Heart right ventricle (tissue), 16 donors: Measurements from ENCODE around the gene DNAAF1. TPM values are rescaled to one million over a fixed set of nuclear protein-coding genes. Genes with fewer than 3 reads are reported as not detected.

Experiments used
- ATAC-seq, 8 donors: fragments of 200-7000 bp; cut with Tn5 transposase; one replicate each; pipeline ENCODE4 v1.9.1; 2020; ENCODE audit warnings: mild to moderate bottlenecking in 8 of 8, moderate library complexity in 8 of 8, moderate number of reproducible peaks in 1 of 8
- DNase-seq, 2 donors: peaks; one replicate each; pipeline ENCODE4 v3.0.0-alpha.2; 2020
- H3K27ac ChIP-seq, 10 donors: fragments of 200-600 bp; sonication (generic) in 2 of 10; one replicate each; pipeline versions ENCODE4 v1.5.0 to v1.8.0; 2020 to 2022; ENCODE audit warnings: mild to moderate bottlenecking in 3 of 10
- H3K27me3 ChIP-seq, 7 donors: fragments of 200-600 bp; one replicate each; pipeline ENCODE4 v1.8.0; 2021 to 2022; ENCODE audit warnings: mild to moderate bottlenecking in 2 of 7
- H3K36me3 ChIP-seq, 9 donors: fragments of 200-600 bp; sonication (generic) in 1 of 9; one replicate each; pipeline versions ENCODE4 v1.5.0 to v1.8.0; 2020 to 2022; ENCODE audit warnings: mild to moderate bottlenecking in 2 of 9
- H3K4me1 ChIP-seq, 9 donors: fragments of 200-600 bp; sonication (generic) in 1 of 9; one replicate each; pipeline versions ENCODE4 v1.5.0 to v1.8.0; 2020 to 2022; ENCODE audit warnings: mild to moderate bottlenecking in 4 of 9
- H3K4me3 ChIP-seq, 10 donors: fragments of 200-600 bp; sonication (generic) in 2 of 10; one replicate each; pipeline versions ENCODE4 v1.5.0 to v1.8.0; 2020 to 2022; ENCODE audit warnings: mild to moderate bottlenecking in 7 of 10, moderate library complexity in 2 of 10
- H3K9me3 ChIP-seq, 11 donors: fragments of 200-600 bp in 10 of 11; sonication (generic) in 2 of 11; one replicate each; pipeline versions ENCODE4 v1.5.0 to v1.8.0; 2013 to 2022; ENCODE audit warnings: mild to moderate bottlenecking in 2 of 11, control low read depth in 1 of 11, moderate library complexity in 1 of 11
- CTCF ChIP-seq, 9 donors: fragments of 200-600 bp; sonication (generic) in 2 of 9; IDR thresholded peaks; one replicate each; pipeline versions ENCODE4 v1.5.0 to v1.8.0; 2021 to 2022; ENCODE audit warnings: antibody characterized with exemption in 9 of 9, mild to moderate bottlenecking in 5 of 9, moderate library complexity in 1 of 9
- whole genome bisulfite sequencing, 2 donors: extraction: QIAGEN DNeasy Blood & Tissue Kit; methylation state at CpG; one replicate each; pipeline ENCODE4 v1.1.7; 2013; ENCODE audit warnings: inconsistent platforms in 1 of 2; 5-methylcytosine and 5-hydroxymethylcytosine counted together
- intact Hi-C, 10 donors: fragments of 100-400 bp; cut with DNase I; formaldehyde crosslinking; loops; one replicate each; pipeline versions ENCODE4 v1.11.1 to v1.14.2; 2022
- polyA plus RNA-seq, 2 donors: library from polyadenylated mRNA; stranded (reverse); fragments of 200-250 nt; gene quantifications; one replicate each; pipeline ENCODE4 v1.2.3, GENCODE V29; 2013
- total RNA-seq, 10 donors: library from RNA; stranded (reverse); fragmentation: NEBNext Ultra II Directional in 3 of 10; extraction: Animal tissue kit (Norgen Biotek cat#: 25700) in 3 of 10; gene quantifications; one replicate each; pipeline versions ENCODE4 v1.2.1 to v1.2.4, GENCODE V29; 2021 to 2023
- donor health status: Arrhythmogenic right ventricular cardiomyopathy.
- donor health status: ischemic (EF 13 %, LVEDD 7.1; RV severe dilation, severe dysfunction).
- donor health status: healthy with polysubstance abuse.
- donor health status: DM: no; HTN: yes; CAD: no.
- donor health status: DM: no; HTN: no; CAD: no.
- donor health status: ischemic (EF 25% LVEDD 6.9; RV normal size, moderate dysfunction).
- donor health status: ischemic (EF 25% LVEDD 5.7; RV mildly dilated, moderate dysfunction).
- donor health status: healthy.
- donor health status: DM: yes; HTN: yes; CAD: no.
- donor health status: Ischemic cardiomyopathy.
- donor health status: ischemic (EF 35%, LVEDD 5.7; RV mildly dilated, moderate dysfunction).
- donor health status: nonischemic (EF 11% LVEDD 7.7; RV severe dilation, severe dysfunction).
- donor health status: DM: yes; HTN: yes; CAD: no.
- donor health status: PGD.
- donor health status: ischemic (EF 29% LVEDD 5.4; RV normal size, mild dysfunction).
- donor health status: nonischemic (EF 23%, LVEDD 6.1; RV moderate dilation, normal function).

DNAAF1 gene
- total and polyA plus RNA-seq, 12 donors = 0.23 to 2.6 (median 0.33) TPM; not detected in 7

- no peak for DNase-seq
- intact Hi-C loops = no loop called here
- WGBS, 2 donors = 80% methylated on average over 17 of the region's 17 CpGs
- Histone ChIP-seq H3K27ac (no peak overlapping the region), H3K4me1 (peaks cover 0 to 9% (median 0%) of the 10 kb centered on the region in 9 donors), H3K9me3 (no peaks in the 10 kb centered on the region), H3K36me3 (no peaks in the 10 kb centered on the region), H3K27me3 (peaks cover 0 to 16% (median 0%) of the 10 kb centered on the region in 7 donors), H3K4me3 (no peak overlapping the region)
- ATAC-seq = no peak
- no peak for TF ChIP-seq CTCF (IDR thresholded peaks at IDR 0.05)
Measured at GRCh38 chr16:84218176-84218823, 73.2 kb downstream of the DNAAF1 start.

- intact Hi-C loops = no loop called here
- ATAC-seq (no peak), DNase-seq (no peak)
- H3K9me3 ChIP-seq = no peaks in the 10 kb centered on the region
- no peak for TF ChIP-seq CTCF (IDR thresholded peaks at IDR 0.05)
- 74 to 76% methylated on average over 6 of the region's 6 CpGs for WGBS, 2 donors
- no peak overlapping the region for H3K27ac ChIP-seq
- peaks cover 0 to 22% (median 0%) of the 10 kb centered on the region in 7 donors for H3K27me3 ChIP-seq
- H3K4me3 ChIP-seq = no peak overlapping the region
- H3K36me3 ChIP-seq = no peaks in the 10 kb centered on the region
- H3K4me1 ChIP-seq = peaks cover 0 to 9% (median 0%) of the 10 kb centered on the region in 9 donors
Measured at GRCh38 chr16:84218956-84219355, 73.8 kb downstream of the DNAAF1 start.

GRCh38 chr16:84220851-84221250 lies 75.7 kb downstream of the DNAAF1 start:
- Histone ChIP-seq H3K27me3 (peaks cover 0 to 17% (median 0%) of the 10 kb centered on the region in 7 donors), H3K27ac (no peak overlapping the region), H3K4me3 (no peak overlapping the region), H3K4me1 (no peaks in the 10 kb centered on the region), H3K9me3 (no peaks in the 10 kb centered on the region), H3K36me3 (no peaks in the 10 kb centered on the region)
- intact Hi-C loops = loop anchor here in 1 of 10 donors (10.0 kb wide), 1 partner anchor 64 kb away; no protein-coding TSS in a partner anchor
- DNase-seq (no peak), ATAC-seq (no peak)
- no peak for TF ChIP-seq CTCF (IDR thresholded peaks at IDR 0.05)
- 92 to 94% methylated on average over 1 of the region's 1 CpG for WGBS, 2 donors

GRCh38 chr16:84223456-84223855 lies 78.3 kb downstream of the DNAAF1 start:
- ATAC-seq (no peak), DNase-seq (no peak)
- Histone ChIP-seq H3K27ac (no peak overlapping the region), H3K36me3 (no peaks in the 10 kb centered on the region), H3K27me3 (peaks cover 0 to 13% (median 0%) of the 10 kb centered on the region in 7 donors), H3K4me1 (peaks cover 0 to 13% (median 8%) of the 10 kb centered on the region in 9 donors), H3K4me3 (no peak overlapping the region), H3K9me3 (no peaks in the 10 kb centered on the region)
- TF ChIP-seq CTCF (IDR thresholded peaks at IDR 0.05) = no peak
- 89 to 93% methylated on average over 4 of the region's 4 CpGs for WGBS, 2 donors
- intact Hi-C loops = loop anchor here in 1 of 10 donors (10.0 kb wide), 1 partner anchor 61 kb away; no protein-coding TSS in a partner anchor
